ENCODE measurements around the gene MON1A. TPM values are rescaled to one million over a fixed set of nuclear protein-coding genes. Genes with fewer than 3 reads are reported as not detected.
"Not testable (repeated sequence)": the region's sequence is repeated elsewhere in the genome, so short reads cannot be mapped to it uniquely, and the experiment has no call there.

MON1A gene
- total RNA-seq, 1 donor from 2014 or later: 11.5 TPM

- no peaks in the 10 kb centered on the region for H3K36me3 Mint-ChIP-seq (ENCODE audit: low read depth)
- H3K27me3 Mint-ChIP-seq (ENCODE audit: low read depth): no peaks in the 10 kb centered on the region
- H3K4me3 Mint-ChIP-seq: no peak overlapping the region
- TF ChIP-seq CTCF (conservative IDR thresholded peaks at IDR 0.05): no peak
- DNase-seq (ENCODE audit: low read depth, low spot score): no peak
- H3K27ac Mint-ChIP-seq (ENCODE audit: unreplicated experiment): no peak overlapping the region
- peaks cover 11% of the 10 kb centered on the region for H3K4me1 Mint-ChIP-seq
- H3K9me3 Mint-ChIP-seq: no peaks in the 10 kb centered on the region
Observed at GRCh38 chr3:49908373-49909199, 21.0 kb downstream of the MON1A start.

DNA sequence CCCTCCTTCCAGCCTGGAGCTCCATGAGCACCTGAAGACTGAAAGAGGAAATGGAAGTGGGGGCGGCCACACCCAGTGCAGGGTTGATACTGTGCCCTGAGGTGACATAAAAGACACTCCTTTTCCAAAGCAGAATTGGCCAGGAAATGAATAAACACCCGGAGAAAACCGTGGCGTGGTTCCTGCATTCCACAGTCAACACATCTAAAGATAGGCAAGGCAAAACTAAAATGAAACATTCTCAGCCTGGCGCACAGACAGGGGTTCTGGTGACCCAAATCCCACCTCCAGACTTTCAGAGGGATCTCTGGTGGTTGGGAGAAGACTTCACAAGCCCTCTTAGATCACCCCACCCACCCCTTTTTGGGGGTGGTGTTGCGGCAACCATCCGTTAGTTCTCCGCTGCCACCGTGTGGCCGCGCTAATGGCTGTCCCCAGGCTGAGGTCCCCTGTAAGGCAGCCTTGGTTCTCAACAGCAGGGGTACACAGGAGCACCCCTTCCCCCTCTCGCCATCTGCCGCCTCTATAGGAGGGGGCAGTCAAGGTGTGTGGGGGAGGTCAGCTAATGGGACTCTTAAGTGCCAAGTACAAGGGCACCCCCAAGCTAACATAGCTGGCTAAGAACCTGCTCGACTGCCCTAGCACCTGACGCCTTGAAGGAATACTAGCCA, 23.4 kb downstream of the MON1A start:
- no peaks in the 10 kb centered on the region for H3K27me3 Mint-ChIP-seq (ENCODE audit: low read depth)
- H3K36me3 Mint-ChIP-seq (ENCODE audit: low read depth): no peaks in the 10 kb centered on the region
- H3K4me3 Mint-ChIP-seq: no peak overlapping the region
- H3K27ac Mint-ChIP-seq (ENCODE audit: unreplicated experiment): peak overlapping the region; percentile 19
- H3K9me3 Mint-ChIP-seq: no peaks in the 10 kb centered on the region
- peaks cover 11% of the 10 kb centered on the region for H3K4me1 Mint-ChIP-seq
- DNase-seq (ENCODE audit: low read depth, low spot score): peak; percentile 46
- peak; percentile 74 for TF ChIP-seq CTCF (conservative IDR thresholded peaks at IDR 0.05)

DNA sequence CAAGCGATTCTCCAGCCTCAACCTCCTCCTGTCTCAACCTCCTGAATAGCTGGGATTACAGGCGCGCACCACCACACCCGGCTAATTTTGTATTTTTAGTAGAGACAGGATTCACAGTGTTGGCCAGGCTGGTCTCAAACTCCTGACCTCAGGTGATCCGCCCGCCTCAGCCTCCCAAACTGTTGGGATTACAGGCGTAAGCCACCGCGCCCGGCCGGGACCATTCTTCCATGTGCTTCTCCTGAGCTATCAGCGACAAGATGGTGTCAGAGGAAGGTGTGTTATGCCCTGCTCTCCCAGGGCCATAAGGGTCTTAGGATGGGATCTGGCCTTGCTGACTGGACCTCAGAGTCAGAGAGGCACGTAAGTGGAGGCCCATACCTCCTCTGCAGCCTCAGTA, 25.2 kb downstream of the MON1A start:
- not testable (repeated sequence) for DNase-seq (ENCODE audit: low read depth, low spot score); H3K9me3 Mint-ChIP-seq; H3K4me3 Mint-ChIP-seq; H3K36me3 Mint-ChIP-seq (ENCODE audit: low read depth); H3K27me3 Mint-ChIP-seq (ENCODE audit: low read depth); H3K27ac Mint-ChIP-seq (ENCODE audit: unreplicated experiment)
- peaks cover 11% of the 10 kb centered on the region for H3K4me1 Mint-ChIP-seq

DNA sequence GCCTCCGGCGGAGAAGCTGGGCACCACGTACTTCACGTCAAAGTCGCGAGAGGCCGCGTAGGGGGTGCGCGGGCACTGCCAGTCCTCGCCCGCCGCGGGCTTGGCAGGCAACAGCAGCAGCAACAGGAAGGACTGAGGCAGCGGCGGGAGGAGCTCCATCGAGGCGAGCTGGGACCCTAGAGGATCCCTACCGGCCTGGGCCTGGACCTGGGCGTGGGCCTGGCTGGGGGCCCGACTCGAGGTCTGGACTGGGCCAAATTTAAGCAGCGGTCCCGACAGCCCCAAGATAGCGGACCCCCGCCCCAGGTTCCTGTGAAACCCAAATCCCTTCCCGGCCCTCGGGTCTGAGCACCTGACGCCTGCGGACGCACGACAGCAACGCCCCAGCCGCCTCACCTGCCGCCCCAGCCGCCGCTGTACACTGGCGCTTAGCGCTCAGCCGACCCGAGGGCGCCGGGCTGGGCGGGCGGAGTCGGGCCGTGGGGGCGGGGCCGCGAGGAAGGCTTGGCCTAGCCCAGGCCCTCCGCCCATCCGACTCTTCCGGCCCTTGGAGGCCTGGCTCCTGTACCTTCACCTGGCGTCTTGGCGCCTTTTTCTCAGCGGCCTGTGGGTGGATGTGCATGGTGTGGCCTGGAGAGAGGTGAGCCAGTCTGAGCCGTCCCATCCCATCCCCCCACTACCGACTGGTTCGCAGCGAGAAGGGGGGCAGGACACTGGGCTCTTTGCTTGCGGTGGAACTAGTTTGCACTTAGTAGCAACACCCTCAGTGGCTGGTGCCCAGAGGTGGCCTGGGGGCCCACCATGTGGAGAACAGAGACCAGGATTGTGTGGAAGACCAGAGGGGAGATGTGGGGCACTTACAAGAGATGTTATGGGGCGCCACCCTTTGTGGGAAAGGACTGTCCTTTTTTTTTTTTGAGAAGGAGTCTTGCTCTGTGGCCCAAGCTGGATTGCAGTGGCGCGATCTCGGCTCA, 25.9 kb downstream of the MON1A start, which contains the start of gene MST1R:
MST1R (minus strand) TSS at position 423 of the 974 bp plus-strand sequence; CDS start at position 159, 264 bp downstream.
- Mint-ChIP-seq H3K9me3 (no peaks in the 10 kb centered on the region), H3K27me3 (ENCODE audit: low read depth) (no peaks in the 10 kb centered on the region), H3K4me3 (no peak within 1 kb of the TSS), H3K36me3 (ENCODE audit: low read depth) (no peaks in the 10 kb centered on the region), H3K4me1 (peaks cover 11% of the 10 kb centered on the region), H3K27ac (ENCODE audit: unreplicated experiment) (no peak within 1 kb of the TSS)
- DNase-seq (ENCODE audit: low read depth, low spot score): peak; percentile 53
- no peak for TF ChIP-seq CTCF (conservative IDR thresholded peaks at IDR 0.05)

DNA sequence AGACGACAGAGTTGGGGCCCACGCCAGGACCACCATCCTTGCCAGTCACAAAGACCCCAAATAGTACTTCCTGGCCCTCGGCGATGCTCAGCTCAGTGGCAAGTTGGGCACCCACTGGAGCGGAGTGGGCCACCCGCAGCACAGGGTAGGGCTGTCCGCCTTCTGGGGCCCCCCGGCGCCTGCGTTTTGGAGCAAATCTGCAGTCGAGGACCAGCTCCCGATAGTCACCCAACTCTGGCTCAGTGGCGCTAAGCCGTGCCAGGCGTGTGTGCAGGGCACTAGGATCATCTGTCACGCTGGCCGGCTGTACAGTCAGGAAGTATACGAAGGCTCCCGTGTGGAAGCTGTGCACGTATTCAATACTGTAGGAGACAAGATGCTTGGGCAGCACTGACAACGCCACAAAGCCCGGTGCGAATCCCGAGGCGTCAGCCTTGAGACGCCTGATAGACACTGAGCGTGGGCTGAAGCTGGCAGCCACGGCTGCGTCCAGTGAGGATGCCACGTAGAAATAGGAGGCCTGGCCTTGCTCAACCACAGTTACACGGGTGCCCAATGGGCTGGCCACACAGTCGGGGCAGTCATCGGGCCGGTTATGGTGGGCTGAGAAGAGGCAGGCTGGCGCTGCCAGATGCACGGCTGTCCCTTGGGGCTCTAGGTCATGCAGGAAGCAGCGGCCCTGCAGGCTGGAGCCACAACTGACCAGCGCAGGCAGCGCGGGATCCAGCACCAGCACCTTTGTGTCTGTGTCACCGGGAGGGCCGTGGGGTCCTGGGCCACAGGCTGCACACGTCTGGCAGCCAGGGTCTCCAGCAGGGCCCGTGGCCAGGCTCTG, 26.9 kb downstream of the MON1A start:
- H3K4me3 Mint-ChIP-seq: no peak overlapping the region

More for the DNA sequence above, 26.9 kb downstream of the MON1A start:
- no peaks in the 10 kb centered on the region for H3K27me3 Mint-ChIP-seq (ENCODE audit: low read depth)
- peaks cover 11% of the 10 kb centered on the region for H3K4me1 Mint-ChIP-seq
- TF ChIP-seq CTCF (conservative IDR thresholded peaks at IDR 0.05): no peak
- H3K27ac Mint-ChIP-seq (ENCODE audit: unreplicated experiment): peak overlapping the region; percentile 57
- no peaks in the 10 kb centered on the region for H3K9me3 Mint-ChIP-seq
- no peak for DNase-seq (ENCODE audit: low read depth, low spot score)
- no peaks in the 10 kb centered on the region for H3K36me3 Mint-ChIP-seq (ENCODE audit: low read depth)
